Measurements from ENCODE around the gene MINDY4.

MINDY4 gene

GRCh38 chr7:30899066-30899465 lies 127.8 kb downstream of the MINDY4 start:
- no peak for DNase-seq

- peak in 4 of 58 donors; percentile 16 to 20 (median 16) for DNase-seq
Observed at GRCh38 chr7:30899630-30900029, 128.4 kb downstream of the MINDY4 start.

- DNase-seq = no peak
Observed at GRCh38 chr7:30900053-30900452, 128.8 kb downstream of the MINDY4 start.

- no peak for DNase-seq
Observed at GRCh38 chr7:30900803-30901362, 129.7 kb downstream of the MINDY4 start.

- DNase-seq = no peak
Observed at GRCh38 chr7:30901856-30902255, 130.6 kb downstream of the MINDY4 start.

GRCh38 chr7:30902466-30902865 lies 131.2 kb downstream of the MINDY4 start:
- DNase-seq = no peak

GRCh38 chr7:30903146-30903545 lies 131.9 kb downstream of the MINDY4 start:
- no peak for DNase-seq

- DNase-seq = no peak
Observed at GRCh38 chr7:30904561-30904960, 133.3 kb downstream of the MINDY4 start.

- DNase-seq = no peak
Observed at GRCh38 chr7:30905078-30906012, 134.1 kb downstream of the MINDY4 start.

GRCh38 chr7:30906014-30906413 lies 134.8 kb downstream of the MINDY4 start:
- DNase-seq = no peak

GRCh38 chr7:30906515-30907240 lies 135.5 kb downstream of the MINDY4 start:
- DNase-seq = peak in 1 of 58 donors; percentile 24

GRCh38 chr7:30907527-30908267 lies 136.5 kb downstream of the MINDY4 start:
- no peak for DNase-seq

- peak in 5 of 58 donors; percentile 10 to 22 (median 13) for DNase-seq
Observed at GRCh38 chr7:30908681-30909080, 137.5 kb downstream of the MINDY4 start.

GRCh38 chr7:30909431-30909830 lies 138.2 kb downstream of the MINDY4 start:
- no peak for DNase-seq

GRCh38 chr7:30910411-30911073 lies 139.3 kb downstream of the MINDY4 start:
- DNase-seq = no peak

- no peak for DNase-seq
Observed at GRCh38 chr7:30911133-30911532, 139.9 kb downstream of the MINDY4 start.

- peak in 39 of 58 donors; percentile 11 to 75 (median 46) for DNase-seq
Observed at GRCh38 chr7:30911561-30911969, 140.3 kb downstream of the MINDY4 start, which contains the start of gene AQP1. Gene AQP1, plus strand, starts transcription at chr7:30911853. Its CDS starts 57 bp downstream, at chr7:30911910.

GRCh38 chr7:30912021-30912730 lies 141.0 kb downstream of the MINDY4 start:
- DNase-seq = peak in 8 of 58 donors; percentile 13 to 51 (median 24)

- DNase-seq = no peak
Observed at GRCh38 chr7:30912731-30912985, 141.4 kb downstream of the MINDY4 start.
